Esophagus squamous epithelium (tissue), 4 donors: ENCODE results near the gene MAP6.

ENCODE experiments used
- POLR2A ChIP-seq, 4 donors: fragments of 450-650 bp; IDR thresholded peaks; one replicate each; pipeline ENCODE4 v1.6.1; 2017; ENCODE audit warnings: antibody characterized with exemption in 4 of 4, mild to moderate bottlenecking in 4 of 4, moderate library complexity in 3 of 4
- TF ChIP-seq, protein P1 (sequence below), 6 experiments: fragments of 450-650 bp in 4 of 6; fragments of 200-600 bp in 2 of 6; sonication (generic) in 2 of 6; IDR thresholded peaks; one replicate each; pipeline ENCODE4 v1.5.1; 2016 to 2019; ENCODE audit warnings: antibody characterized with exemption in 6 of 6, mild to moderate bottlenecking in 4 of 6, moderate library complexity in 4 of 6

- TF ChIP-seq, protein P1, sequence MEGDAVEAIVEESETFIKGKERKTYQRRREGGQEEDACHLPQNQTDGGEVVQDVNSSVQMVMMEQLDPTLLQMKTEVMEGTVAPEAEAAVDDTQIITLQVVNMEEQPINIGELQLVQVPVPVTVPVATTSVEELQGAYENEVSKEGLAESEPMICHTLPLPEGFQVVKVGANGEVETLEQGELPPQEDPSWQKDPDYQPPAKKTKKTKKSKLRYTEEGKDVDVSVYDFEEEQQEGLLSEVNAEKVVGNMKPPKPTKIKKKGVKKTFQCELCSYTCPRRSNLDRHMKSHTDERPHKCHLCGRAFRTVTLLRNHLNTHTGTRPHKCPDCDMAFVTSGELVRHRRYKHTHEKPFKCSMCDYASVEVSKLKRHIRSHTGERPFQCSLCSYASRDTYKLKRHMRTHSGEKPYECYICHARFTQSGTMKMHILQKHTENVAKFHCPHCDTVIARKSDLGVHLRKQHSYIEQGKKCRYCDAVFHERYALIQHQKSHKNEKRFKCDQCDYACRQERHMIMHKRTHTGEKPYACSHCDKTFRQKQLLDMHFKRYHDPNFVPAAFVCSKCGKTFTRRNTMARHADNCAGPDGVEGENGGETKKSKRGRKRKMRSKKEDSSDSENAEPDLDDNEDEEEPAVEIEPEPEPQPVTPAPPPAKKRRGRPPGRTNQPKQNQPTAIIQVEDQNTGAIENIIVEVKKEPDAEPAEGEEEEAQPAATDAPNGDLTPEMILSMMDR (IDR thresholded peaks at IDR 0.05), result no peak
- TF ChIP-seq POLR2A (IDR thresholded peaks at IDR 0.05), result no peak
Observed at GRCh38 chr11:75667255-75667830, 1.5 kb downstream of the MAP6 start.
